ENCODE data around the gene LENG1. TPM values are rescaled to one million over a fixed set of nuclear protein-coding genes. Genes with fewer than 3 reads are reported as not detected.

The LENG1 gene
- total and polyA plus RNA-seq, 9 donors = 5.2 to 14.0 (median 8.5) TPM

GRCh38 chr19:54193011-54193410, 33.5 kb upstream of the LENG1 start:
- H3K9me3 ChIP-seq = no peaks in the 10 kb centered on the region

GRCh38 chr19:54191811-54192453, 32.4 kb upstream of the LENG1 start:
- peak in 3 of 5 donors; percentile 52 to 59 (median 54) for DNase-seq
- Histone ChIP-seq H3K36me3 (no peaks in the 10 kb centered on the region), H3K27ac (peak overlapping the region; percentile 96 to 100), H3K9me3 (no peaks in the 10 kb centered on the region), H3K27me3 (no peaks in the 10 kb centered on the region), H3K4me1 (ENCODE audit: insufficient read depth) (peaks cover 6% of the 10 kb centered on the region), H3K4me3 (peak overlapping the region; percentile 66)
- intact Hi-C loops (cut with DNase I) = no loop called here
- no peak for TF ChIP-seq CTCF (IDR thresholded peaks at IDR 0.05)
- no peak for TF ChIP-seq EP300 (IDR thresholded peaks at IDR 0.05)
- TF ChIP-seq POLR2A (IDR thresholded peaks at IDR 0.05) = no peak
- 41 to 54% (median 44%) methylated on average over 19 of the region's 19 CpGs for WGBS, 3 donors

More at GRCh38 chr19:54193011-54193410, 33.5 kb upstream of the LENG1 start:
- H3K27ac ChIP-seq = no peak overlapping the region
- intact Hi-C loops (cut with DNase I) = no loop called here
- WGBS, 3 donors = 88 to 90% (median 89%) methylated on average over 11 of the region's 11 CpGs
- TF ChIP-seq CTCF (IDR thresholded peaks at IDR 0.05) (no peak), EP300 (IDR thresholded peaks at IDR 0.05) (no peak), POLR2A (IDR thresholded peaks at IDR 0.05) (no peak)
- no peaks in the 10 kb centered on the region for H3K36me3 ChIP-seq
- H3K4me3 ChIP-seq = no peak overlapping the region
- H3K4me1 ChIP-seq (ENCODE audit: insufficient read depth) = peaks cover 6% of the 10 kb centered on the region
- H3K27me3 ChIP-seq = no peaks in the 10 kb centered on the region
- DNase-seq = peak in 1 of 5 donors; percentile 40

GRCh38 chr19:54191011-54191810, 31.7 kb upstream of the LENG1 start, which contains the start of gene TSEN34:
Gene TSEN34, plus strand, starts transcription at chr19:54191308. Its CDS starts 57 bp downstream, at chr19:54191365.
- DNase-seq = peak; percentile 90 to 95 (median 93)
- Histone ChIP-seq H3K4me3 (peak within 1 kb of the TSS; percentile 66), H3K4me1 (ENCODE audit: insufficient read depth) (peaks cover 6% of the 10 kb centered on the region), H3K27me3 (no peaks in the 10 kb centered on the region), H3K9me3 (no peaks in the 10 kb centered on the region), H3K36me3 (no peaks in the 10 kb centered on the region), H3K27ac (peak within 1 kb of the TSS; percentile 96 to 100)
- intact Hi-C loops (cut with DNase I) = no loop called here
- TF ChIP-seq POLR2A (IDR thresholded peaks at IDR 0.05) (peak; percentile 83), CTCF (IDR thresholded peaks at IDR 0.05) (peak in 1 of 3 donors; percentile 23), EP300 (IDR thresholded peaks at IDR 0.05) (no peak)
- WGBS, 3 donors = 1 to 2% (median 1%) methylated on average over 35 to 77 of the region's 77 CpGs

- Histone ChIP-seq H3K9me3 (no peaks in the 10 kb centered on the region), H3K36me3 (no peaks in the 10 kb centered on the region), H3K4me1 (ENCODE audit: insufficient read depth) (peaks cover 6% of the 10 kb centered on the region), H3K27ac (peak overlapping the region; percentile 96 to 100), H3K27me3 (no peaks in the 10 kb centered on the region), H3K4me3 (peak overlapping the region; percentile 66)
- TF ChIP-seq EP300 (IDR thresholded peaks at IDR 0.05) = peak; percentile 24
- TF ChIP-seq CTCF (IDR thresholded peaks at IDR 0.05) = no peak
- no peak for TF ChIP-seq POLR2A (IDR thresholded peaks at IDR 0.05)
- WGBS, 3 donors = 0 to 1% (median 1%) methylated on average over 43 to 56 of the region's 56 CpGs
- intact Hi-C loops (cut with DNase I) = no loop called here
- peak; percentile 100 for DNase-seq
Measured at GRCh38 chr19:54190503-54191010, 31.0 kb upstream of the LENG1 start.
